Ishikawa (cell line): Measurements from ENCODE around the gene CABLES1.
A peak's percentile ranks its signal among the peaks of the same experiment; 100 is the strongest.

Source experiments
- CEBPB ChIP-seq: IDR thresholded peaks from 2 replicates; pipeline ENCODE4 v1.6.1; 2012
- CREB1 ChIP-seq: IDR thresholded peaks from 2 replicates; pipeline ENCODE4 v1.6.1; 2012; ENCODE audit warnings: low read depth
- EGR1 ChIP-seq: IDR thresholded peaks from 2 replicates; pipeline ENCODE4 v1.6.1; 2012
- EP300 ChIP-seq: IDR thresholded peaks from 2 replicates; pipeline ENCODE4 v1.6.1; 2012; ENCODE audit warnings: borderline replicate concordance
- FOXM1 ChIP-seq: IDR thresholded peaks from 2 replicates; pipeline ENCODE4 v1.6.1; 2012; ENCODE audit warnings: low read depth, borderline replicate concordance
- MAX ChIP-seq: IDR thresholded peaks from 2 replicates; pipeline ENCODE4 v1.6.1; 2012
- NFIC ChIP-seq: IDR thresholded peaks from 2 replicates; pipeline ENCODE4 v1.6.1; 2012
- RAD21 ChIP-seq: IDR thresholded peaks from 2 replicates; pipeline ENCODE4 v1.6.1; 2012; ENCODE audit warnings: low read depth
- REST ChIP-seq: IDR thresholded peaks from 2 replicates; pipeline ENCODE4 v1.6.1; 2012; ENCODE audit warnings: low read depth, mild to moderate bottlenecking
- TAF1 ChIP-seq: IDR thresholded peaks from 2 replicates; pipeline ENCODE4 v1.6.1; 2012; ENCODE audit warnings: low read depth, mild to moderate bottlenecking
- USF1 ChIP-seq: IDR thresholded peaks from 2 replicates; pipeline ENCODE4 v1.6.1; 2012
- YY1 ChIP-seq: IDR thresholded peaks from 2 replicates; pipeline ENCODE4 v1.6.1; 2012; ENCODE audit warnings: low read depth
- ZBTB7A ChIP-seq: IDR thresholded peaks from 2 replicates; pipeline ENCODE4 v1.6.1; 2012; ENCODE audit warnings: low read depth

- TF ChIP-seq EGR1 (no peak), EP300 (no peak), MAX (peak; percentile 33; the same call in 1 of the 2 replicates), NFIC (no peak), YY1 (no peak), REST (no peak), TAF1 (no peak), RAD21 (no peak; the same call in 1 of the 2 replicates), FOXM1 (no peak), USF1 (no peak), CEBPB (no peak), CREB1 (no peak), ZBTB7A (no peak)
Measured at GRCh38 chr18:23235860-23236259, 100.6 kb downstream of the CABLES1 start.
